Adrenal gland (tissue), 5 donors: ENCODE results near the gene GSTA5.

ENCODE experiments used
- CTCF ChIP-seq, 6 experiments: fragments of 450-650 bp in 4 of 6; fragments of 200-600 bp in 2 of 6; sonication (generic) in 1 of 6; IDR thresholded peaks; 1 replicate in 5 of 6; 2 replicates in 1 of 6; pipeline versions ENCODE4 v1.5.1 to v1.8.0; 2016 to 2021; ENCODE audit warnings: antibody characterized with exemption in 6 of 6, mild to moderate bottlenecking in 2 of 6, moderate library complexity in 1 of 6
- POLR2A ChIP-seq, 2 donors: fragments of 450-650 bp; IDR thresholded peaks; one replicate each; pipeline ENCODE4 v1.6.1; 2017; ENCODE audit warnings: antibody characterized with exemption in 2 of 2, mild to moderate bottlenecking in 2 of 2, moderate library complexity in 1 of 2
- donor health status: DM: no; HTN: no; CAD: no.

- no peak for TF ChIP-seq CTCF (IDR thresholded peaks at IDR 0.05)
- no peak for TF ChIP-seq POLR2A (IDR thresholded peaks at IDR 0.05)
These were observed at the start of gene GSTA5 for GRCh38 chr6:52840763-52841585.
